Progenitor cell of endocrine pancreas (in vitro differentiated cells): Measurements from ENCODE around the gene ZNF324B. TPM values are rescaled to one million over a fixed set of nuclear protein-coding genes. Genes with fewer than 3 reads are reported as not detected.

Source experiments
- DNase-seq: peaks from one replicate; pipeline ENCODE4 v3.0.0; 2021; ENCODE audit warnings: low spot score; ENCODE audit not compliant: unreplicated experiment
- H3K27ac Mint-ChIP-seq: 2 replicates; pipeline ENCODE4 v1.8.0; 2021; ENCODE audit warnings: mild to moderate bottlenecking, moderate library complexity, mixed read lengths
- H3K27me3 Mint-ChIP-seq: 2 replicates; pipeline ENCODE4 v1.8.0; 2021; ENCODE audit warnings: mixed read lengths
- H3K36me3 Mint-ChIP-seq: 2 replicates; pipeline ENCODE4 v1.8.0; 2022; ENCODE audit warnings: mixed read lengths; ENCODE audit not compliant: insufficient read depth
- H3K4me1 Mint-ChIP-seq: 2 replicates; pipeline ENCODE4 v1.8.0; 2021; ENCODE audit warnings: low read depth, mixed read lengths
- H3K4me3 Mint-ChIP-seq: 2 replicates; pipeline ENCODE4 v1.8.0; 2021; ENCODE audit warnings: low read depth, mild to moderate bottlenecking, moderate library complexity, mixed read lengths
- H3K9me3 Mint-ChIP-seq: 2 replicates; pipeline ENCODE4 v1.8.0; 2021; ENCODE audit warnings: low read depth, mixed read lengths
- CTCF ChIP-seq: fragments of 200-600 bp; sonication (generic); IDR thresholded peaks from one replicate; pipeline ENCODE4 v1.5.0; 2021; ENCODE audit warnings: antibody characterized with exemption, mild to moderate bottlenecking; ENCODE audit not compliant: unreplicated experiment
- total RNA-seq: library from RNA; stranded (reverse); gene quantifications from 2 replicates; pipeline ENCODE4 v1.2.1, GENCODE V29; 2021

The ZNF324B gene
- total RNA-seq, 1 donor from 2014 or later = 11.2 TPM

- Mint-ChIP-seq H3K4me1 (peaks cover 8% of the 10 kb centered on the region), H3K36me3 (peaks cover 4% of the 10 kb centered on the region), H3K27ac (peak overlapping the region; percentile 94), H3K27me3 (peaks cover 26% of the 10 kb centered on the region), H3K4me3 (peak overlapping the region; percentile 90), H3K9me3 (peaks cover 8% of the 10 kb centered on the region)
- TF ChIP-seq CTCF = no peak
- no peak for DNase-seq
Measured at GRCh38 chr19:58450856-58451357, 515 bp upstream of the ZNF324B start.

- Mint-ChIP-seq H3K36me3 (peaks cover 10% of the 10 kb centered on the region), H3K4me1 (peaks cover 8% of the 10 kb centered on the region), H3K27ac (no peak overlapping the region), H3K27me3 (peaks cover 13% of the 10 kb centered on the region), H3K9me3 (no peaks in the 10 kb centered on the region), H3K4me3 (peak overlapping the region; percentile 26)
- no peak for TF ChIP-seq CTCF
- no peak for DNase-seq
Measured at GRCh38 chr19:58453743-58454142, 2.3 kb downstream of the ZNF324B start.

GRCh38 chr19:58455306-58455705 lies 3.9 kb downstream of the ZNF324B start:
- TF ChIP-seq CTCF = no peak
- H3K9me3 Mint-ChIP-seq = no peaks in the 10 kb centered on the region
- H3K27ac Mint-ChIP-seq = no peak overlapping the region
- peaks cover 4% of the 10 kb centered on the region for H3K27me3 Mint-ChIP-seq
- H3K4me1 Mint-ChIP-seq = peaks cover 8% of the 10 kb centered on the region
- DNase-seq = no peak
- H3K36me3 Mint-ChIP-seq = peaks cover 11% of the 10 kb centered on the region
- no peak overlapping the region for H3K4me3 Mint-ChIP-seq

GRCh38 chr19:58456111-58456510 lies 4.7 kb downstream of the ZNF324B start:
- Mint-ChIP-seq H3K9me3 (no peaks in the 10 kb centered on the region), H3K36me3 (peaks cover 11% of the 10 kb centered on the region), H3K4me3 (no peak overlapping the region), H3K4me1 (peaks cover 5% of the 10 kb centered on the region), H3K27me3 (no peaks in the 10 kb centered on the region), H3K27ac (no peak overlapping the region)
- no peak for DNase-seq
- no peak for TF ChIP-seq CTCF

GRCh38 chr19:58460039-58460438 lies 8.6 kb downstream of the ZNF324B start:
- H3K36me3 Mint-ChIP-seq = peaks cover 9% of the 10 kb centered on the region
- H3K4me1 Mint-ChIP-seq = peaks cover 4% of the 10 kb centered on the region
- DNase-seq = no peak
- no peaks in the 10 kb centered on the region for H3K9me3 Mint-ChIP-seq
- H3K27ac Mint-ChIP-seq = peak overlapping the region; percentile 41
- TF ChIP-seq CTCF = no peak
- H3K27me3 Mint-ChIP-seq = no peaks in the 10 kb centered on the region
- no peak overlapping the region for H3K4me3 Mint-ChIP-seq
